Psoas muscle (tissue), 8 donors: ENCODE results near the gene PALMD. TPM values are rescaled to one million over a fixed set of nuclear protein-coding genes. Genes with fewer than 3 reads are reported as not detected.

Experiments used
- ATAC-seq, 4 donors: fragments of 200-7000 bp; cut with Tn5 transposase; one replicate each; pipeline ENCODE4 v1.9.1; 2020; ENCODE audit warnings: moderate library complexity in 3 of 4, mild to moderate bottlenecking in 2 of 4
- DNase-seq, 2 donors: peaks; one replicate each; pipeline ENCODE4 v3.0.0-alpha.2; 2020
- H3K27ac ChIP-seq: fragments of 200-600 bp; one replicate; pipeline ENCODE4 v1.8.0; 2022
- H3K27me3 ChIP-seq, 3 donors: fragments of 200-600 bp in 1 of 3; one replicate each; pipeline versions ENCODE4 v1.6.1 to v1.8.0; 2013 to 2022; ENCODE audit warnings: low read length in 2 of 3, mild to moderate bottlenecking in 2 of 3, moderate library complexity in 1 of 3; ENCODE audit not compliant: insufficient read depth in 3 of 3
- H3K36me3 ChIP-seq, 2 donors: fragments of 200-600 bp in 1 of 2; one replicate each; pipeline versions ENCODE4 v1.6.1 to v1.8.0; 2013 to 2022; ENCODE audit warnings: low read depth in 1 of 2, mild to moderate bottlenecking in 1 of 2, moderate library complexity in 1 of 2; ENCODE audit not compliant: insufficient read depth in 1 of 2
- H3K4me1 ChIP-seq: fragments of 200-600 bp; one replicate; pipeline ENCODE4 v1.8.0; 2022
- H3K4me3 ChIP-seq: fragments of 200-600 bp; one replicate; pipeline ENCODE4 v1.8.0; 2022; ENCODE audit warnings: mild to moderate bottlenecking
- H3K9me3 ChIP-seq: fragments of 200-600 bp; one replicate; pipeline ENCODE4 v1.8.0; 2022
- WGBS, 3 donors: extraction: QIAGEN DNeasy Blood & Tissue Kit; methylation state at CpG; one replicate each; pipeline versions ENCODE4 v1.1.6 to v1.1.7; 2013; 5-methylcytosine and 5-hydroxymethylcytosine counted together
- intact Hi-C, 2 donors: fragments of 100-400 bp; cut with DNase I; formaldehyde crosslinking; loops; one replicate each; pipeline versions ENCODE4 v1.11.0 to v1.14.2; 2022
- polyA plus RNA-seq, 3 donors: library from polyadenylated mRNA; stranded (reverse); fragments of 200-250 nt; gene quantifications; one replicate each; pipeline ENCODE4 v1.2.3, GENCODE V29; 2013
- total RNA-seq, 4 donors: library from RNA; stranded (reverse); fragmentation: NEBNext Ultra II Directional in 2 of 4; extraction: Animal tissue kit (Norgen Biotek cat#: 25700) in 2 of 4; gene quantifications; one replicate each; pipeline versions ENCODE4 v1.2.1 to v1.2.4, GENCODE V29; 2021 to 2023
- TF ChIP-seq, protein P1 (sequence below): fragments of 200-600 bp; IDR thresholded peaks from one replicate; pipeline ENCODE4 v1.8.0; 2022; ENCODE audit warnings: antibody characterized with exemption
- donor health status: healthy with polysubstance abuse.
- donor health status: DM: no; HTN: no; CAD: no; lungs with moderate emphysema.
- donor health status: Bipolar disorder and iron deficiency.
- donor health status: healthy.
- donor health status: DM: yes; HTN: yes; CAD: no.
- donor health status: DM: no; HTN: no; CAD: no.
- donor health status: DM: no; HTN: no; CAD: no.
- donor health status: DM: yes; HTN: yes; CAD: no.

PALMD gene
- total and polyA plus RNA-seq, 7 donors: 46.2 to 219 (median 101) TPM

DNA sequence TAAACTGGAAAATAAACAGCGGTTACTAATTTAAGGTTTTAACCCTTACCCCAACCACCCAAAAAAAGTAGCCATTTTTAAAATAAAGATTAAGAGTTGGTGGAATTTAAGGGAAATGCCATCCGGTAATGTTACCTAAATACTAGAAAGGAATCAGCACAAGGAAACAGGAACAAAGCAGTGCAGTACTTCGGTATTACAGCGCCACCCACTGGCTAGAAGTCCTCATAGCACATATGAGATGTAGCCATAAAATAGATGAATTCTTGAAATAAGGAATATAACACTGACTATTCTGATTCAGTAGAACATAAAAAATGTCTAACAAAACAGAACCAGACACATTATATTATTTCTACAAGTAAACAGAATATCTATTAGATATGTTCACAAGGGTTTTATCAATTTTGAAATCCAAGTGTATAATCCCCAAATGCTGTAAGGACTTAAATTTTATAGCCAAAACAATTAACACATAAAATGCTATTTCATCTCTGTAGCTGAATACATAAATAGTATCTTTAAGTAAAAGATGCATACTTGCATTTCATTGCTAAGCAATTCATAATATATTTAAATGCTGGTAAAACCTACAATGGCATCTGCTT, 61.7 kb downstream of the PALMD start:
- peak; percentile 52 to 70 for DNase-seq
- Histone ChIP-seq H3K4me3 (no peak overlapping the region), H3K9me3 (no peaks in the 10 kb centered on the region), H3K27ac (no peak overlapping the region), H3K36me3 (peaks cover 0 to 10% of the 10 kb centered on the region in 2 donors), H3K4me1 (no peaks in the 10 kb centered on the region), H3K27me3 (no peaks in the 10 kb centered on the region)
- ATAC-seq: peak; percentile 72 to 93 (median 90)
- TF ChIP-seq, protein P1, sequence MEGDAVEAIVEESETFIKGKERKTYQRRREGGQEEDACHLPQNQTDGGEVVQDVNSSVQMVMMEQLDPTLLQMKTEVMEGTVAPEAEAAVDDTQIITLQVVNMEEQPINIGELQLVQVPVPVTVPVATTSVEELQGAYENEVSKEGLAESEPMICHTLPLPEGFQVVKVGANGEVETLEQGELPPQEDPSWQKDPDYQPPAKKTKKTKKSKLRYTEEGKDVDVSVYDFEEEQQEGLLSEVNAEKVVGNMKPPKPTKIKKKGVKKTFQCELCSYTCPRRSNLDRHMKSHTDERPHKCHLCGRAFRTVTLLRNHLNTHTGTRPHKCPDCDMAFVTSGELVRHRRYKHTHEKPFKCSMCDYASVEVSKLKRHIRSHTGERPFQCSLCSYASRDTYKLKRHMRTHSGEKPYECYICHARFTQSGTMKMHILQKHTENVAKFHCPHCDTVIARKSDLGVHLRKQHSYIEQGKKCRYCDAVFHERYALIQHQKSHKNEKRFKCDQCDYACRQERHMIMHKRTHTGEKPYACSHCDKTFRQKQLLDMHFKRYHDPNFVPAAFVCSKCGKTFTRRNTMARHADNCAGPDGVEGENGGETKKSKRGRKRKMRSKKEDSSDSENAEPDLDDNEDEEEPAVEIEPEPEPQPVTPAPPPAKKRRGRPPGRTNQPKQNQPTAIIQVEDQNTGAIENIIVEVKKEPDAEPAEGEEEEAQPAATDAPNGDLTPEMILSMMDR: peak; percentile 96
- WGBS, 3 donors: 13 to 19% (median 15%) methylated on average over 4 of the region's 4 CpGs
- intact Hi-C loops: loop anchor here (2.0 to 10.0 kb wide), 3 partner anchors 225 to 963 kb away; no protein-coding TSS in a partner anchor

DNA sequence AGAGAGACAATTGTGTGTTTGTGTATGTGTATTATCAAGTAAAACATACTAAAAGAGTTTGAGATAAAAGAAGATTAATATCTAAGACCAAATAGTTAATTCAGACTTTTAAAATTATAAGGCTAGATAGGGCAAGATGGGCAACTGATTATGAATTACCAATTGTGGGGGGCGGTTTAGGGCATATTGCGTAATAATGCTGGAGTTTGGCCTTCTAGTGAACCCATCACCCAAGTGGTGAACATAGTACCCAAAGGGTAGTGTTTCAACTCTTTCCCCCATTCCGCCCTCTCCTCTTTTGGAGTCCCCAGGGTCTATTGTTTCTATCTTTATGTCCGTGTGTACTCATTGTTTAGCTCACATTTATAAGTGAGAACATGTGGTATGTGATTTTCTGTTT, 65.1 kb downstream of the PALMD start:
- ATAC-seq: no peak
- Histone ChIP-seq H3K9me3 (no peaks in the 10 kb centered on the region), H3K27ac (no peak overlapping the region), H3K4me3 (no peak overlapping the region), H3K4me1 (no peaks in the 10 kb centered on the region), H3K27me3 (no peaks in the 10 kb centered on the region), H3K36me3 (peaks cover 0 to 25% of the 10 kb centered on the region in 2 donors)
- WGBS, 3 donors: 89 to 95% (median 92%) methylated on average over 4 of the region's 4 CpGs
- intact Hi-C loops: no loop called here
- TF ChIP-seq, protein P1: no peak
- no peak for DNase-seq

DNA sequence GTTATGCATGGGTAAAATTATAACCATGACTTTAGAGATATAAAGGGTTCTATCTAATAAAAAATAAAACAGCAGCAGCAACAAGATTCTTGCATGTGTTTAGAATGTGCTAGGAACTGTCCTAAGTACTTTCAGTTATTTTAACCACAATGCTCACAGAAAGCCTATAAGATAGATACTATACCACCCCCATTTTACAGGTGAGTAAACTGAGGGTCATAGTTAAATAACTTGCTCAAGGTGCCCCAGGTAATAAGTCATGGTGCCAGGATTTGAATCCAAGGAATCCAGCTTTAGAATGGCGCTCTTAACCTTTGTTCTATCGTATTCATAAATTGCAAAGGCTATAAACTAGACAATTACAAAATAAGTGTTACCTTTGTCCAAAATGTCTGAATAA, 67.1 kb downstream of the PALMD start:
- intact Hi-C loops: no loop called here
- WGBS, 3 donors: 94 to 97% (median 95%) methylated on average over 2 of the region's 2 CpGs
- TF ChIP-seq, protein P1: no peak
- DNase-seq (no peak), ATAC-seq (no peak)
- Histone ChIP-seq H3K4me1 (no peaks in the 10 kb centered on the region), H3K4me3 (no peak overlapping the region), H3K27ac (no peak overlapping the region), H3K9me3 (no peaks in the 10 kb centered on the region), H3K36me3 (peaks cover 5 to 38% of the 10 kb centered on the region in 2 donors), H3K27me3 (no peaks in the 10 kb centered on the region)

DNA sequence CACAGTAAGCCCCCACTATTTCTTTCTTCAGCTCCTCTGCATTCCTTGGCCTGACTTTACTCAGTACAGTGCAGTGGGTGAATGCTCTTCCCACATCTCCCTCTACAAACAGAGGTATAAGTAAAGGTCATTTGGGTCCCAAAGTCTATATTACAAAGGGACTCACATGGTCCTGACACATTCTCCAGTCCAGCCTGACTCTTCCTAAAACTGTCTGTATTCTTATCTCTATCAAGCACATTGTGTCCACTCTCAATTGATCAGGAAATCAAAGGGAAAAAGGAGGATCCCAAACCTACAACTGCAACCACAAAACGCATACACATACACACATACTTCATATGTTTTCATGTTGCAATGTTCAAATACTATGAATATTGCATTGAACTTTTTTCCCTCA, 71.1 kb downstream of the PALMD start:
- ATAC-seq: no peak
- WGBS, 3 donors: 95 to 97% (median 96%) methylated on average over 1 of the region's 1 CpG

More for the DNA sequence above, 71.1 kb downstream of the PALMD start:
- H3K36me3 ChIP-seq: peaks cover 5 to 28% of the 10 kb centered on the region in 2 donors
- H3K4me3 ChIP-seq: no peak overlapping the region
- no peak for DNase-seq
- no peak overlapping the region for H3K27ac ChIP-seq
- H3K27me3 ChIP-seq: no peaks in the 10 kb centered on the region
- H3K4me1 ChIP-seq: no peaks in the 10 kb centered on the region
- TF ChIP-seq, protein P1: no peak
- H3K9me3 ChIP-seq: no peaks in the 10 kb centered on the region
- intact Hi-C loops: no loop called here
